Left kidney (tissue), 2 donors: ENCODE data around the gene CNTNAP1. TPM values are rescaled to one million over a fixed set of nuclear protein-coding genes. Genes with fewer than 3 reads are reported as not detected.
A peak's percentile ranks its signal among the peaks of the same experiment; 100 is the strongest.
"Not testable (repeated sequence)": the region's sequence is repeated elsewhere in the genome, so short reads cannot be mapped to it uniquely, and the experiment has no call there.

Experiments
- DNase-seq: peaks from one replicate; pipeline ENCODE4 v3.0.0-alpha.2; 2013
- polyA plus RNA-seq: library from polyadenylated mRNA; unstranded; fragments of 120-200 nt; gene quantifications from one replicate; pipeline ENCODE4 v1.2.1, GENCODE V29; 2013; ENCODE audit not compliant: insufficient read length

CNTNAP1 gene
- polyA plus RNA-seq, 1 donor = 8.8 TPM

GRCh38 chr17:42742916-42743315 is 60.6 kb downstream of the CNTNAP1 start:
- DNase-seq = not testable (repeated sequence)

GRCh38 chr17:42743595-42744282 is 61.4 kb downstream of the CNTNAP1 start:
- DNase-seq = no peak

GRCh38 chr17:42744283-42744805 is 62.0 kb downstream of the CNTNAP1 start:
- peak; percentile 45 for DNase-seq

- peak; percentile 92 for DNase-seq
Observed at GRCh38 chr17:42744806-42745617, 62.7 kb downstream of the CNTNAP1 start, which contains the start of gene EZH1. EZH1 (minus strand) TSS chr17:42745040; CDS start chr17:42728941, 16,099 bp downstream.

GRCh38 chr17:42748202-42748907 is 66.0 kb downstream of the CNTNAP1 start:
- DNase-seq = no peak

- DNase-seq = no peak
Observed at GRCh38 chr17:42748908-42749798, 66.8 kb downstream of the CNTNAP1 start.

Other genes starting within 250 kb of the CNTNAP1 start
- gene ATP6V0A1, start 223.7 kb upstream of the CNTNAP1 start, polyA plus RNA-seq = 71.1 TPM
- 14.1 TPM for gene NAGLU, start 146.3 kb upstream of the CNTNAP1 start, polyA plus RNA-seq
- gene HSD17B1, start 129.6 kb upstream of the CNTNAP1 start, polyA plus RNA-seq = 4.7 TPM
- gene COASY, start 120.4 kb upstream of the CNTNAP1 start, polyA plus RNA-seq = 55.4 TPM
- gene MLX, start 115.4 kb upstream of the CNTNAP1 start, polyA plus RNA-seq = 35.7 TPM
- gene PSMC3IP, start 104.8 kb upstream of the CNTNAP1 start, polyA plus RNA-seq = 25.0 TPM
- gene RETREG3, start 73.2 kb upstream of the CNTNAP1 start, polyA plus RNA-seq = 60.6 TPM
- gene TUBG1, start 72.8 kb upstream of the CNTNAP1 start, polyA plus RNA-seq = 57.4 TPM
- 37.2 TPM for gene TUBG2, start 23.2 kb upstream of the CNTNAP1 start, polyA plus RNA-seq
- gene PLEKHH3, start 5.5 kb upstream of the CNTNAP1 start, polyA plus RNA-seq = 16.2 TPM
- gene CCR10, start 688 bp upstream of the CNTNAP1 start, polyA plus RNA-seq = 1.3 TPM
- 58.7 TPM for gene EZH1, start 62.5 kb downstream of the CNTNAP1 start, polyA plus RNA-seq
- gene RAMP2, start 78.7 kb downstream of the CNTNAP1 start, polyA plus RNA-seq = 70.0 TPM
- gene VPS25, start 90.9 kb downstream of the CNTNAP1 start, polyA plus RNA-seq = 78.2 TPM
- 10.1 TPM for gene WNK4, start 98.1 kb downstream of the CNTNAP1 start, polyA plus RNA-seq
- 144 TPM for gene COA3, start 116.2 kb downstream of the CNTNAP1 start, polyA plus RNA-seq
- gene CNTD1, start 116.3 kb downstream of the CNTNAP1 start, polyA plus RNA-seq = 3.4 TPM
- 85.0 TPM for gene BECN1, start 141.8 kb downstream of the CNTNAP1 start, polyA plus RNA-seq
- 108 TPM for gene PSME3, start 150.9 kb downstream of the CNTNAP1 start, polyA plus RNA-seq
- gene AOC2, start 162.0 kb downstream of the CNTNAP1 start, polyA plus RNA-seq = 1.5 TPM
- gene AOC3, start 168.7 kb downstream of the CNTNAP1 start, polyA plus RNA-seq = 4.9 TPM
- gene G6PC1, start 218.3 kb downstream of the CNTNAP1 start, polyA plus RNA-seq = 5.6 TPM